Measurements from ENCODE around the gene XRCC4. TPM values are rescaled to one million over a fixed set of nuclear protein-coding genes. Genes with fewer than 3 reads are reported as not detected.

Gene XRCC4
- total and polyA plus RNA-seq, 7 donors = 1.6 to 7.9 (median 3.2) TPM

DNA sequence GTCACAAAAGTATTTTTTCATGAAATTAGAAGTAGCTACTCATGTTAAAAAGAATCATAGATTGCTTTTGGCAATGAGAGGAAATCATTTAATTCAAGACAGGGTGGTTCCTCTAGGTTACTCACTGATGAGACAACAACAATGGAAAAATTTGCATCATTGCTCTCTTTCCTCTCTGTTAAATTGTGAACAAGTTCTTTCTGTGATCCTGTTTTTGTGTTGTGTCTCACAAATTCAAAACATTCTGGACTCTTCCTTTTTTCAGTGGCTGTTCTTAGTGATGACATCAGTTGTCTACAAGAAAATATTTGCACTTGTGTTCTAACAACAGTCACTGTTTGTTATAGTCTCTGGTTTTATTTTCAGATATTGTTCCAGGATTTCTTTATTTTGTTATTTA, 95.3 kb downstream of the XRCC4 start:
- H3K27ac ChIP-seq = no peak overlapping the region
- H3K27me3 ChIP-seq (ENCODE audit: insufficient read depth in 3 of 3, low read length in 2 of 3) = no peaks in the 10 kb centered on the region
- DNase-seq (no peak), ATAC-seq (no peak)
- TF ChIP-seq, protein P1, sequence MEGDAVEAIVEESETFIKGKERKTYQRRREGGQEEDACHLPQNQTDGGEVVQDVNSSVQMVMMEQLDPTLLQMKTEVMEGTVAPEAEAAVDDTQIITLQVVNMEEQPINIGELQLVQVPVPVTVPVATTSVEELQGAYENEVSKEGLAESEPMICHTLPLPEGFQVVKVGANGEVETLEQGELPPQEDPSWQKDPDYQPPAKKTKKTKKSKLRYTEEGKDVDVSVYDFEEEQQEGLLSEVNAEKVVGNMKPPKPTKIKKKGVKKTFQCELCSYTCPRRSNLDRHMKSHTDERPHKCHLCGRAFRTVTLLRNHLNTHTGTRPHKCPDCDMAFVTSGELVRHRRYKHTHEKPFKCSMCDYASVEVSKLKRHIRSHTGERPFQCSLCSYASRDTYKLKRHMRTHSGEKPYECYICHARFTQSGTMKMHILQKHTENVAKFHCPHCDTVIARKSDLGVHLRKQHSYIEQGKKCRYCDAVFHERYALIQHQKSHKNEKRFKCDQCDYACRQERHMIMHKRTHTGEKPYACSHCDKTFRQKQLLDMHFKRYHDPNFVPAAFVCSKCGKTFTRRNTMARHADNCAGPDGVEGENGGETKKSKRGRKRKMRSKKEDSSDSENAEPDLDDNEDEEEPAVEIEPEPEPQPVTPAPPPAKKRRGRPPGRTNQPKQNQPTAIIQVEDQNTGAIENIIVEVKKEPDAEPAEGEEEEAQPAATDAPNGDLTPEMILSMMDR (IDR thresholded peaks at IDR 0.05) = no peak
- no peaks in the 10 kb centered on the region for H3K9me3 ChIP-seq
- intact Hi-C loops (cut with DNase I) = no loop called here
- no peaks in the 10 kb centered on the region for H3K4me1 ChIP-seq
- no peaks in the 10 kb centered on the region for H3K36me3 ChIP-seq (ENCODE audit: insufficient read depth in 1 of 2, low read depth in 1 of 2)
- H3K4me3 ChIP-seq = no peak overlapping the region

DNA sequence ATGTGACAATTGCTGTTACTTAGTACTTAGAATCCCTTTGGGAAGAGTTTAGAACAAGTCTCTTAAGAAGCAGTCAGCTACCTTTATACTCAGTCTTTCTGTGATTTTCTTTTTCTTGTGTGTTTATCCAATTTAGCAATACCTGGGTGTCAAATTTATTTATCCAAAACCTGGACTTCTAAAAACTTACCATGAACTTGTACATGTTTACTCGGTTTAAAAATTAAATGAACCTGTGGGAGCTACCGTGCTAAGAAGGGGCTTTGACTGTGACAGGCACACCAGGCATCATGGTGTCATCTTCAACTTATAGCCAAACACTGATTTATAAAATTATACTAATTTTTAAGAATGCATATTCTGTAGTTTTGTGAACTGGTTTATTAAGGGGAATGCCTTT, 96.5 kb downstream of the XRCC4 start:
- TF ChIP-seq, protein P1 (IDR thresholded peaks at IDR 0.05) = no peak
- H3K4me3 ChIP-seq = no peak overlapping the region
- H3K4me1 ChIP-seq = no peaks in the 10 kb centered on the region
- ATAC-seq (no peak), DNase-seq (no peak)
- H3K9me3 ChIP-seq = no peaks in the 10 kb centered on the region
- H3K36me3 ChIP-seq (ENCODE audit: insufficient read depth in 1 of 2, low read depth in 1 of 2) = no peaks in the 10 kb centered on the region
- no peaks in the 10 kb centered on the region for H3K27me3 ChIP-seq (ENCODE audit: insufficient read depth in 3 of 3, low read length in 2 of 3)
- WGBS, 3 donors = 90 to 95% (median 94%) methylated on average over 2 of the region's 2 CpGs
- intact Hi-C loops (cut with DNase I) = no loop called here
- H3K27ac ChIP-seq = no peak overlapping the region

DNA sequence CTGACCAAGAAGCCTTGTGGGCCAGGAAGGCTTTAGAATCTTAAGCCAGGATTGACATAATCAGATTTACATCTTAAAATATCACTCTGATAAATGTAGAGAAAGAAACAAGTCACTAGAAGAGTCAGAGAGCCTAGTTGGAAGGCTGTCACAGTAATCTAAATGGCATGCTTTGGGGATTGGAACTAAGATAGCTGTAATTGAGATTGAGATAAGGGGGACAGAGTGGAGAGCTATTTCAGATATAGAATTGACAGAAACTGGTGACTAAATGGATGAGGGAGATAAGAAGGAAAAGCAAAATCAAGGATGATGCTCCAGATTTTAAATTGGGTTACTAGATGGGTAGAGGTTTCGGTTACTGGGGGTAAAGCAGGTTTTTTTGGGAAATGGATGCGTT, 100.5 kb downstream of the XRCC4 start:
- no peak for ATAC-seq
- Histone ChIP-seq H3K4me1 (no peaks in the 10 kb centered on the region), H3K36me3 (ENCODE audit: insufficient read depth in 1 of 2, low read depth in 1 of 2) (no peaks in the 10 kb centered on the region), H3K9me3 (no peaks in the 10 kb centered on the region), H3K27ac (no peak overlapping the region), H3K4me3 (no peak overlapping the region), H3K27me3 (ENCODE audit: insufficient read depth in 3 of 3, low read length in 2 of 3) (no peaks in the 10 kb centered on the region)
- intact Hi-C loops (cut with DNase I) = no loop called here
- TF ChIP-seq, protein P1 (IDR thresholded peaks at IDR 0.05) = no peak
- no peak for DNase-seq
- 95 to 98% (median 96%) methylated on average over 2 of the region's 2 CpGs for WGBS, 3 donors

DNA sequence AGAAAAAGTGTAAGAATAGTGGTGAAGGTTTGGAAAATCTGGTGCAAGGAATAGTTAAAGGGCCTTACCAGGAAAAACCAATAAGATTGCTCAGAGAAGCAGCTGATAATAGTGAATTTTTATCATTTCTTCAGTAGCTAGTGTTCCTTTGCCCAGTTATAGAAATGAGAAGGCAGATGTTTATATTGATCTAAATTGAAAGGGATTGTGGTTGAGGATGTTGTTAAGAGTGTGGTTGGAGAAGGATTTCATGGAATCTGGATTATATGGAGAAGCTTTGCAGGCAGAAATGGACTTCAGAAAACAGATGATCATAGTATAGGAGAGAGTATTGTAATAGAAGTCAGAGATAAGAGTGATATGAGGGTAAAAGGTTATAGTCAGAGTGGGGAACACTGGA, 102.6 kb downstream of the XRCC4 start:
- Histone ChIP-seq H3K9me3 (no peaks in the 10 kb centered on the region), H3K27ac (no peak overlapping the region), H3K27me3 (ENCODE audit: insufficient read depth in 3 of 3, low read length in 2 of 3) (no peaks in the 10 kb centered on the region), H3K4me3 (no peak overlapping the region), H3K4me1 (no peaks in the 10 kb centered on the region), H3K36me3 (ENCODE audit: insufficient read depth in 1 of 2, low read depth in 1 of 2) (no peaks in the 10 kb centered on the region)
- DNase-seq (no peak), ATAC-seq (no peak)
- TF ChIP-seq, protein P1 (IDR thresholded peaks at IDR 0.05) = no peak
- intact Hi-C loops (cut with DNase I) = no loop called here

DNA sequence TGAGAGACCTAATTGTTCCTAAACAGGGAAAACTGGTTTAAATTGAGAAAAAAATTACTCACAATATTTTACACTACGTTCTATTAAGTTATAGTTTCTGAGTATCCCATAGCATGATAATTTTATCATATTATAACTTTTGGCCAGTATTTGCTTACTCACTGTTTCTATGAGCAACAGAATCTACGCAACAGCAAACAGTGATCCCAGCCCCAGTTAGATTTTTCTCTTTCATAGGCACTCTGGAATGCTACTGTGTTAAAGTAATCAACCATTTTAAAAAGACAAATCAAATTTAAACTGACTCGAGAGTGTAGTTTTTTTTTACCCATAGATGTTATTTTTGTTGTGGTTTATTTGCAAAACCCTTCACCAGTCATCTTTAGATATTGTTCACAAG, 107.2 kb downstream of the XRCC4 start:
- intact Hi-C loops (cut with DNase I) = no loop called here
- Histone ChIP-seq H3K4me3 (no peak overlapping the region), H3K36me3 (ENCODE audit: insufficient read depth in 1 of 2, low read depth in 1 of 2) (no peaks in the 10 kb centered on the region), H3K27me3 (ENCODE audit: insufficient read depth in 3 of 3, low read length in 2 of 3) (no peaks in the 10 kb centered on the region), H3K27ac (no peak overlapping the region), H3K4me1 (no peaks in the 10 kb centered on the region), H3K9me3 (no peaks in the 10 kb centered on the region)
- ATAC-seq (no peak), DNase-seq (no peak)
- TF ChIP-seq, protein P1 (IDR thresholded peaks at IDR 0.05) = no peak
- 49 to 54% (median 52%) methylated on average over 3 of the region's 3 CpGs for WGBS, 3 donors

All from psoas muscle (tissue), 8 donors.